ENCODE measurements around the gene TTC12.

DNA sequence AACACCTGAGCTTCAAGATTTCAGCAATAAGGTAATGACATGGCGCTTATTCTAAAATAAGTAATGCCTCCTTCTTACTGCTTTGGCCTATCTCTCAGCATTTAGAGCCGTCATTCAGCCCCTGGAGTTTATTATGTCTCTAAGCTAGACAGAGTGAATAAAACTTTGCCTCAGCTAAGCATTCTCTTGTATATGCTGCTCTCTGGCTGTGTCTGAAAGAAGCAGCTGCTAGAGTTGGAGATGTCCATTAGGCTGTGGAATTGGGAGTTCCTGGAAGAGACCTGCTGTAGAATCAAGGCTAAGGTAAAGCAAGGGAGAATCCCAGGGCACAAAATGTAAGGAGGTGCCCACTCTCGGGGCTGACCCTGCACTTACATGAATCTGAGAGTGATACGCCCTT, 35.5 kb upstream of the TTC12 start:
- TF ChIP-seq, protein P1, sequence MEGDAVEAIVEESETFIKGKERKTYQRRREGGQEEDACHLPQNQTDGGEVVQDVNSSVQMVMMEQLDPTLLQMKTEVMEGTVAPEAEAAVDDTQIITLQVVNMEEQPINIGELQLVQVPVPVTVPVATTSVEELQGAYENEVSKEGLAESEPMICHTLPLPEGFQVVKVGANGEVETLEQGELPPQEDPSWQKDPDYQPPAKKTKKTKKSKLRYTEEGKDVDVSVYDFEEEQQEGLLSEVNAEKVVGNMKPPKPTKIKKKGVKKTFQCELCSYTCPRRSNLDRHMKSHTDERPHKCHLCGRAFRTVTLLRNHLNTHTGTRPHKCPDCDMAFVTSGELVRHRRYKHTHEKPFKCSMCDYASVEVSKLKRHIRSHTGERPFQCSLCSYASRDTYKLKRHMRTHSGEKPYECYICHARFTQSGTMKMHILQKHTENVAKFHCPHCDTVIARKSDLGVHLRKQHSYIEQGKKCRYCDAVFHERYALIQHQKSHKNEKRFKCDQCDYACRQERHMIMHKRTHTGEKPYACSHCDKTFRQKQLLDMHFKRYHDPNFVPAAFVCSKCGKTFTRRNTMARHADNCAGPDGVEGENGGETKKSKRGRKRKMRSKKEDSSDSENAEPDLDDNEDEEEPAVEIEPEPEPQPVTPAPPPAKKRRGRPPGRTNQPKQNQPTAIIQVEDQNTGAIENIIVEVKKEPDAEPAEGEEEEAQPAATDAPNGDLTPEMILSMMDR (IDR thresholded peaks at IDR 0.05; ENCODE audit: low read length): no peak
- no peak for TF ChIP-seq EZH2phosphoT487 (IDR thresholded peaks at IDR 0.05; ENCODE audit: low read length)
